ENCODE results near the gene CRTC3. TPM values are rescaled to one million over a fixed set of nuclear protein-coding genes. Genes with fewer than 3 reads are reported as not detected.

Gene CRTC3
- total and polyA plus RNA-seq, 2 of the 4 experiments (the other 2 are of a cell fraction): 4.7 to 14.8 TPM

GRCh38 chr15:90585863-90586262 lies 56.1 kb downstream of the CRTC3 start:
- no TSS peak for BruUV-seq (replicated peaks)
- H3K27ac ChIP-seq (ENCODE audit: insufficient read depth, low read length): peak overlapping the region; percentile 7; the same call in 1 of the 2 replicates
- H3K4me2 ChIP-seq (ENCODE audit: low read depth, low read length): no peak overlapping the region
- no peak overlapping the region for H3K56ac ChIP-seq (ENCODE audit: extremely low read depth, insufficient read depth, low read length)
- no peaks in the 10 kb centered on the region for H3K9me3 ChIP-seq (ENCODE audit: control insufficient read depth, insufficient read depth, low read length)
- peak overlapping the region; percentile 4; the same call in 1 of the 2 replicates for H3K23ac ChIP-seq (ENCODE audit: low read depth, low read length)
- intact Hi-C loops (cut with micrococcal nuclease): no loop called here
- peak overlapping the region; percentile 46; the same call in 1 of the 2 replicates for H3K18ac ChIP-seq (ENCODE audit: low read depth, low read length)
- 71% methylated on average over 2 of the region's 4 CpGs; no CpG with 5 or more reads in 1 of the 2 experiments for WGBS, 2 experiments (ENCODE audit: extremely low coverage in 2 of 2, insufficient read length in 1 of 2)
- TF ChIP-seq FOS (IDR thresholded peaks at IDR 0.05; ENCODE audit: low read depth, low read length) (no peak), NFE2L2 (IDR thresholded peaks at IDR 0.05; ENCODE audit: low read depth, low read length) (peak; percentile 25; the same call in 1 of the 2 replicates), RFX5 (IDR thresholded peaks at IDR 0.05; ENCODE audit: low read depth, low read length) (no peak), USF2 (IDR thresholded peaks at IDR 0.05; ENCODE audit: low read depth, low read length) (no peak), CTCF (conservative IDR thresholded peaks at IDR 0.05; ENCODE audit: low read depth, low read length) (no peak), MXI1 (IDR thresholded peaks at IDR 0.05; ENCODE audit: borderline replicate concordance, low read depth, low read length) (no peak), MAFK (IDR thresholded peaks at IDR 0.05; ENCODE audit: low read depth, low read length) (no peak)
- no peaks in the 10 kb centered on the region for H3K27me3 ChIP-seq (ENCODE audit: control insufficient read depth, insufficient read depth, low read length)
- no peak overlapping the region for H4K91ac ChIP-seq (ENCODE audit: insufficient read depth, low read depth, low read length)
- no peak overlapping the region for H4K5ac ChIP-seq (ENCODE audit: low read depth, low read length)
- H2BK15ac ChIP-seq (ENCODE audit: low read depth, low read length): no peak overlapping the region
- H4K20me1 ChIP-seq (ENCODE audit: insufficient read depth, low read length): peaks cover 28% of the 10 kb centered on the region
- H3K4ac ChIP-seq (ENCODE audit: low read depth, low read length): no peak overlapping the region
- H3K14ac ChIP-seq (replicated peaks; ENCODE audit: low read depth, low read length): no peak overlapping the region
- ChIA-PET POLR2A (ENCODE audit: unreplicated experiment) (no interaction called here), CTCF (interaction anchor here (1.0 kb wide), 1 partner anchor 9 kb away, joined by 3 read pairs; no protein-coding TSS in a partner anchor)
- H4K8ac ChIP-seq (ENCODE audit: low read depth in 2 of 2, low read length in 2 of 2): no peak overlapping the region
- peaks cover 3% of the 10 kb centered on the region; the same call in 1 of the 2 replicates for H3K36me3 ChIP-seq (ENCODE audit: control insufficient read depth, insufficient read depth, low read length)
- no peak overlapping the region for H3K9ac ChIP-seq (ENCODE audit: low read depth, low read length)
- dilution Hi-C loops (cut with HindIII; ENCODE audit: low sequenced_read_pairs, unreplicated experiment): no loop called here
- in situ Hi-C loops (cut with MboI; ENCODE audit: low sequenced_read_pairs): no loop called here
- H3K79me1 ChIP-seq (ENCODE audit: low read depth in 1 of 2, low read length in 2 of 2): peaks cover 24 to 86% of the 10 kb centered on the region in 2 experiments
- no peak overlapping the region for H2AK5ac ChIP-seq (ENCODE audit: low read depth, low read length)
- DNase-seq: peak; percentile 72
- no peak overlapping the region for H2BK20ac ChIP-seq (ENCODE audit: low read depth, low read length)
- H3K4me3 ChIP-seq (ENCODE audit: insufficient read depth, low read depth, low read length): no peak overlapping the region
- no peak overlapping the region for H2BK120ac ChIP-seq (ENCODE audit: low read depth, low read length)
- peaks cover 9% of the 10 kb centered on the region for H3K4me1 ChIP-seq (ENCODE audit: control insufficient read depth, insufficient read depth, low read length)
- no peak overlapping the region for H2AK9ac ChIP-seq (replicated peaks; ENCODE audit: low read depth, low read length, poor library complexity)
- H2AFZ ChIP-seq (replicated peaks; ENCODE audit: low read length, poor library complexity): no peak overlapping the region
- H3K9me1 ChIP-seq (ENCODE audit: insufficient read depth, low read length): peaks cover 11% of the 10 kb centered on the region
- no peak overlapping the region for H2BK5ac ChIP-seq (ENCODE audit: low read depth, low read length, poor library complexity, severe bottlenecking)
- peak; percentile 57 for ATAC-seq (ENCODE audit: low read depth)
